K562 (cell line): ENCODE results near the gene ARFGEF3. TPM values are rescaled to one million over a fixed set of nuclear protein-coding genes. Genes with fewer than 3 reads are reported as not detected.

Experiments
- CC2D1A ChIP-seq: fragments of 450-650 bp; IDR thresholded peaks from 2 replicates; pipeline ENCODE4 v1.6.1; 2017; ENCODE audit warnings: mild to moderate bottlenecking
- DNMT1 ChIP-seq: fragments of 450-650 bp; IDR thresholded peaks from 2 replicates; pipeline ENCODE4 v1.6.1; 2016; ENCODE audit warnings: antibody characterized with exemption, mild to moderate bottlenecking
- E2F3 ChIP-seq: fragments of 250-450 bp; sonication (Bioruptor Pico); IDR thresholded peaks from 2 replicates; pipeline ENCODE4 v1.4.0; 2020; ENCODE audit warnings: mild to moderate bottlenecking
- GATAD2A ChIP-seq: fragments of 450-650 bp; IDR thresholded peaks from 2 replicates; pipeline ENCODE4 v1.6.1; 2017
- MAFG ChIP-seq: fragments of 450-650 bp; conservative IDR thresholded peaks from 2 replicates; pipeline ENCODE4 v1.6.1; 2016; ENCODE audit warnings: missing genetic modification characterization, missing compliant biosample characterization
- MAZ ChIP-seq, 2 experiments: fragments of 450-650 bp in 1 of 2; sonication (generic) in 1 of 2; formaldehyde crosslinking; IDR thresholded peaks in 1 of 2; conservative IDR thresholded peaks in 1 of 2; 2 replicates each; pipeline versions ENCODE4 v1.4.0 to v1.5.0; 2020; ENCODE audit warnings: mild to moderate bottlenecking in 1 of 2, missing genetic modification reagents in 1 of 2
- MCM5 ChIP-seq: fragments of 450-650 bp; IDR thresholded peaks from 2 replicates; pipeline ENCODE4 v1.6.1; 2016; ENCODE audit warnings: low read depth
- RAD21 ChIP-seq, 2 experiments: fragments of 250-450 bp in 1 of 2; fragments of 450-650 bp in 1 of 2; sonication (Bioruptor Pico) in 1 of 2; formaldehyde crosslinking in 1 of 2; IDR thresholded peaks in 1 of 2; conservative IDR thresholded peaks in 1 of 2; 2 replicates each; pipeline versions ENCODE4 v1.4.0 to v1.8.0; 2020 to 2022; ENCODE audit warnings: mild to moderate bottlenecking in 2 of 2, moderate library complexity in 1 of 2
- ZNF121 ChIP-seq: sonication (generic); formaldehyde crosslinking; conservative IDR thresholded peaks from 2 replicates; pipeline ENCODE4 v1.8.0; 2022; ENCODE audit warnings: missing genetic modification reagents
- ZNF316 ChIP-seq: fragments of 450-650 bp; IDR thresholded peaks from 2 replicates; pipeline ENCODE4 v1.6.1; 2016
- ZNF584 ChIP-seq: fragments of 200-800 bp; sonication (Bioruptor generic); IDR thresholded peaks from 2 replicates; pipeline ENCODE4 v1.6.1; 2016; ENCODE audit warnings: low read depth, mild to moderate bottlenecking, missing genetic modification characterization, missing compliant biosample characterization
- ZNF717 ChIP-seq: fragments of 250-450 bp; sonication (Bioruptor Pico); IDR thresholded peaks from 2 replicates; pipeline ENCODE4 v1.5.0; 2021
- polyA plus RNA-seq, 8 experiments: library from polyadenylated mRNA; depleted of rRNA in 4 of 8; stranded (reverse) in 5 of 8; unstranded in 3 of 8; fragments of >200 nt; fragmentation: Nextera tagmentation in 2 of 8; fragmentation: Illumina TruSeq in 1 of 8; extraction: Ambion mirVana in 2 of 8; extraction: Trizol in 1 of 8; gene quantifications; 2 replicates each; pipeline versions ENCODE4 v1.2.1 to v1.2.3, GENCODE V29; 2011 to 2014; ENCODE audit warnings: inconsistent platforms in 1 of 8, missing spikeins in 1 of 8
- total RNA-seq, 7 experiments: library from RNA; depleted of rRNA in 6 of 7; stranded (reverse); fragments of >200 nt in 6 of 7; fragmentation: Illumina TruSeq in 2 of 7; extraction: Trizol in 2 of 7; gene quantifications; 2 replicates each; pipeline versions ENCODE4 v1.2.1 to v1.2.3, GENCODE V29; 2011 to 2021; ENCODE audit warnings: low replicate concordance in 1 of 7
- TF ChIP-seq, protein P1 (sequence below): fragments of 250-450 bp; sonication (Bioruptor Pico); IDR thresholded peaks from 2 replicates; pipeline ENCODE4 v1.5.0; 2020; ENCODE audit warnings: mild to moderate bottlenecking
- TF ChIP-seq, protein P2 (sequence below): IDR thresholded peaks from 2 replicates; pipeline ENCODE4 v1.6.1; 2014; ENCODE audit warnings: antibody characterized with exemption
- TF ChIP-seq, protein P3 (sequence below): fragments of 450-650 bp; IDR thresholded peaks from 2 replicates; pipeline ENCODE4 v1.6.1; 2018; ENCODE audit not compliant: partially characterized antibody
- TF ChIP-seq, protein P4 (sequence below): fragments of 450-650 bp; IDR thresholded peaks from 2 replicates; pipeline ENCODE4 v1.6.1; 2017; ENCODE audit warnings: mild to moderate bottlenecking, moderate library complexity

The ARFGEF3 gene
- total and polyA plus RNA-seq, 9 of the 15 experiments (the other 6 are each of a cell fraction or from before 2014, with no cell fraction given): under 0.01 to 0.02 TPM; not detected in 7

DNA sequence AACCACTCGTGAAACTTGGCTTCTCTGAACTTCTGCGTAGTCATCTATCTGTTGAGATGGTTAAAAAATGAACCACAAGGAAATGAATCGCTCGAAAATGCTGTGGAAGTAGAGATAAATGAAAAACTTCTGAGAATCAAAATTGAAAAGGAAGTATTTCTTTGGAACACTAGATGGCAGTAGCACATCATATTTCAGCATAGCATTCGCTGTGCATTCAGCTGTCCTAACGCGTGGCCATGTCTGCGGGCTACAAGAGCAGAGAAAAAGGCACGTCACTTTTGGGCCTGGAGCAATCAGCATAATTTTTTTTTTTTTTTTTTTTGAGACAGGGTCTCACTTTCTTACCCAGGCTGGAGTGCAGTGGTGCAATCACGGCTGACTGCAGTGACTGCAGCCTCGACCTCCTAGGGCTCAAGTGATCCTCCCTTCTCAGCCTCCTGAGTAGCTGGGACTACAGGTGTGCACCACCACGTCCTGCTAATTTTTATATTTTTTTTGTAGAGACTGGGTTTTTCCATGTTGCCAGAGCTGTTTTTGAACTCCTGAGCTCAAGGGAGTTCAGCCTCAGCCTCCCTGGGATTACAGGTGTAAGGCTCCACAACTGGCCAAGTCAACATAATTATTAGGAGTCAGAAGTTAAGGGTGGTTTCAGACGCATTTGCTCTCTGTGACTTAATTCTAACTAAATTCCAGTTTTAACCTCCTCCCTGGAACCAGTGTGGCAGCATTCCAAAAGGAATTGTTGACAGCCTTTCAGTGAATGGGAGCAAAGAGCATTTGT, 45.7 kb upstream of the ARFGEF3 start (continued):
- TF ChIP-seq ZNF316: peak; percentile 5; the same call in 1 of the 2 replicates
- TF ChIP-seq, protein P1, sequence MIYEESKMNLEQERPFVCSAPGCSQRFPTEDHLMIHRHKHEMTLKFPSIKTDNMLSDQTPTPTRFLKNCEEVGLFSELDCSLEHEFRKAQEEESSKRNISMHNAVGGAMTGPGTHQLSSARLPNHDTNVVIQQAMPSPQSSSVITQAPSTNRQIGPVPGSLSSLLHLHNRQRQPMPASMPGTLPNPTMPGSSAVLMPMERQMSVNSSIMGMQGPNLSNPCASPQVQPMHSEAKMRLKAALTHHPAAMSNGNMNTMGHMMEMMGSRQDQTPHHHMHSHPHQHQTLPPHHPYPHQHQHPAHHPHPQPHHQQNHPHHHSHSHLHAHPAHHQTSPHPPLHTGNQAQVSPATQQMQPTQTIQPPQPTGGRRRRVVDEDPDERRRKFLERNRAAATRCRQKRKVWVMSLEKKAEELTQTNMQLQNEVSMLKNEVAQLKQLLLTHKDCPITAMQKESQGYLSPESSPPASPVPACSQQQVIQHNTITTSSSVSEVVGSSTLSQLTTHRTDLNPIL: no peak
- no peak for TF ChIP-seq ZNF717
- TF ChIP-seq CC2D1A: peak; percentile 69; the same call in 1 of the 2 replicates
- no peak for TF ChIP-seq ZNF121 (CRISPR knock-in tag)
- TF ChIP-seq, protein P2, sequence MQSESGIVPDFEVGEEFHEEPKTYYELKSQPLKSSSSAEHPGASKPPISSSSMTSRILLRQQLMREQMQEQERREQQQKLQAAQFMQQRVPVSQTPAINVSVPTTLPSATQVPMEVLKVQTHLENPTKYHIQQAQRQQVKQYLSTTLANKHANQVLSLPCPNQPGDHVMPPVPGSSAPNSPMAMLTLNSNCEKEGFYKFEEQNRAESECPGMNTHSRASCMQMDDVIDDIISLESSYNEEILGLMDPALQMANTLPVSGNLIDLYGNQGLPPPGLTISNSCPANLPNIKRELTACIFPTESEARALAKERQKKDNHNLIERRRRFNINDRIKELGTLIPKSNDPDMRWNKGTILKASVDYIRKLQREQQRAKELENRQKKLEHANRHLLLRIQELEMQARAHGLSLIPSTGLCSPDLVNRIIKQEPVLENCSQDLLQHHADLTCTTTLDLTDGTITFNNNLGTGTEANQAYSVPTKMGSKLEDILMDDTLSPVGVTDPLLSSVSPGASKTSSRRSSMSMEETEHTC: no peak
- no peak for TF ChIP-seq ZNF584
- TF ChIP-seq GATAD2A: no peak
- no peak for TF ChIP-seq E2F3
- peak; percentile 94 to 96 for TF ChIP-seq RAD21 (CRISPR knock-in tag; conservative IDR thresholded peaks at IDR 0.05 in 1 of 2, IDR thresholded peaks at IDR 0.05 in 1 of 2)
- TF ChIP-seq MAZ (CRISPR knock-in tag; conservative IDR thresholded peaks at IDR 0.05 in 1 of 2, IDR thresholded peaks at IDR 0.05 in 1 of 2): no peak
- TF ChIP-seq, protein P3, sequence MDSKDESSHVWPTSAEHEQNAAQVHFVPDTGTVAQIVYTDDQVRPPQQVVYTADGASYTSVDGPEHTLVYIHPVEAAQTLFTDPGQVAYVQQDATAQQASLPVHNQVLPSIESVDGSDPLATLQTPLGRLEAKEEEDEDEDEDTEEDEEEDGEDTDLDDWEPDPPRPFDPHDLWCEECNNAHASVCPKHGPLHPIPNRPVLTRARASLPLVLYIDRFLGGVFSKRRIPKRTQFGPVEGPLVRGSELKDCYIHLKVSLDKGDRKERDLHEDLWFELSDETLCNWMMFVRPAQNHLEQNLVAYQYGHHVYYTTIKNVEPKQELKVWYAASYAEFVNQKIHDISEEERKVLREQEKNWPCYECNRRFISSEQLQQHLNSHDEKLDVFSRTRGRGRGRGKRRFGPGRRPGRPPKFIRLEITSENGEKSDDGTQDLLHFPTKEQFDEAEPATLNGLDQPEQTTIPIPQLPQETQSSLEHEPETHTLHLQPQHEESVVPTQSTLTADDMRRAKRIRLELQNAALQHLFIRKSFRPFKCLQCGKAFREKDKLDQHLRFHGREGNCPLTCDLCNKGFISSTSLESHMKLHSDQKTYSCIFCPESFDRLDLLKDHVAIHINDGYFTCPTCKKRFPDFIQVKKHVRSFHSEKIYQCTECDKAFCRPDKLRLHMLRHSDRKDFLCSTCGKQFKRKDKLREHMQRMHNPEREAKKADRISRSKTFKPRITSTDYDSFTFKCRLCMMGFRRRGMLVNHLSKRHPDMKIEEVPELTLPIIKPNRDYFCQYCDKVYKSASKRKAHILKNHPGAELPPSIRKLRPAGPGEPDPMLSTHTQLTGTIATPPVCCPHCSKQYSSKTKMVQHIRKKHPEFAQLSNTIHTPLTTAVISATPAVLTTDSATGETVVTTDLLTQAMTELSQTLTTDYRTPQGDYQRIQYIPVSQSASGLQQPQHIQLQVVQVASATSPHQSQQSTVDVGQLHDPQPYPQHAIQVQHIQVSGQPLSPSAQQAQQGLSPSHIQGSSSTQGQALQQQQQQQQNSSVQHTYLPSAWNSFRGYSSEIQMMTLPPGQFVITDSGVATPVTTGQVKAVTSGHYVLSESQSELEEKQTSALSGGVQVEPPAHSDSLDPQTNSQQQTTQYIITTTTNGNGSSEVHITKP: no peak
- TF ChIP-seq MAFG (tag): peak; percentile 24; the same call in 1 of the 2 replicates
- no peak for TF ChIP-seq MCM5
- TF ChIP-seq, protein P4, sequence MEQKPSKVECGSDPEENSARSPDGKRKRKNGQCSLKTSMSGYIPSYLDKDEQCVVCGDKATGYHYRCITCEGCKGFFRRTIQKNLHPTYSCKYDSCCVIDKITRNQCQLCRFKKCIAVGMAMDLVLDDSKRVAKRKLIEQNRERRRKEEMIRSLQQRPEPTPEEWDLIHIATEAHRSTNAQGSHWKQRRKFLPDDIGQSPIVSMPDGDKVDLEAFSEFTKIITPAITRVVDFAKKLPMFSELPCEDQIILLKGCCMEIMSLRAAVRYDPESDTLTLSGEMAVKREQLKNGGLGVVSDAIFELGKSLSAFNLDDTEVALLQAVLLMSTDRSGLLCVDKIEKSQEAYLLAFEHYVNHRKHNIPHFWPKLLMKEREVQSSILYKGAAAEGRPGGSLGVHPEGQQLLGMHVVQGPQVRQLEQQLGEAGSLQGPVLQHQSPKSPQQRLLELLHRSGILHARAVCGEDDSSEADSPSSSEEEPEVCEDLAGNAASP: no peak
- no peak for TF ChIP-seq DNMT1
